DOHH2 (cell line): ENCODE data around the gene CES4A.
"Not testable (repeated sequence)": the region's sequence is repeated elsewhere in the genome, so short reads cannot be mapped to it uniquely, and the experiment has no call there.

Experiments used
- CTCF ChIP-seq: fragments of 200-600 bp; sonication (generic); IDR thresholded peaks from one replicate; pipeline ENCODE4 v1.5.1; 2014; ENCODE audit warnings: antibody characterized with exemption, mild to moderate bottlenecking, low read depth, low read length; ENCODE audit not compliant: poor library complexity, severe bottlenecking
- EZH2phosphoT487 ChIP-seq: fragments of 200-600 bp; sonication (generic); IDR thresholded peaks from 2 replicates; pipeline ENCODE4 v1.6.1; 2017; ENCODE audit warnings: borderline replicate concordance, mild to moderate bottlenecking, antibody characterized with exemption, low read length, moderate library complexity, mixed read lengths

- TF ChIP-seq CTCF, EZH2phosphoT487: not testable (repeated sequence)
Observed at GRCh38 chr16:66955363-66956153, 32.8 kb upstream of the CES4A start.
